AG09309 (cell line): ENCODE data around the gene TSSK3.

Experiments
- DNase-seq: peaks from one replicate; pipeline ENCODE4 v3.0.0-alpha.2; 2010; ENCODE audit warnings: low read depth
- H3K4me3 ChIP-seq: 2 replicates; pipeline ENCODE4 v1.5.1; 2011; ENCODE audit warnings: mild to moderate bottlenecking, low read depth, low read length, moderate library complexity; ENCODE audit not compliant: control insufficient read depth
- TF ChIP-seq, protein P1 (sequence below): IDR thresholded peaks from 2 replicates; pipeline ENCODE4 v1.5.1; 2011; ENCODE audit warnings: mild to moderate bottlenecking, low read depth, low read length, inconsistent platforms; ENCODE audit not compliant: insufficient read depth, control insufficient read depth; ENCODE audit errors: missing control alignments

Gene TSSK3

GRCh38 chr1:32330558-32331151 lies 31.7 kb upstream of the TSSK3 start:
- H3K4me3 ChIP-seq = no peak overlapping the region
- TF ChIP-seq, protein P1, sequence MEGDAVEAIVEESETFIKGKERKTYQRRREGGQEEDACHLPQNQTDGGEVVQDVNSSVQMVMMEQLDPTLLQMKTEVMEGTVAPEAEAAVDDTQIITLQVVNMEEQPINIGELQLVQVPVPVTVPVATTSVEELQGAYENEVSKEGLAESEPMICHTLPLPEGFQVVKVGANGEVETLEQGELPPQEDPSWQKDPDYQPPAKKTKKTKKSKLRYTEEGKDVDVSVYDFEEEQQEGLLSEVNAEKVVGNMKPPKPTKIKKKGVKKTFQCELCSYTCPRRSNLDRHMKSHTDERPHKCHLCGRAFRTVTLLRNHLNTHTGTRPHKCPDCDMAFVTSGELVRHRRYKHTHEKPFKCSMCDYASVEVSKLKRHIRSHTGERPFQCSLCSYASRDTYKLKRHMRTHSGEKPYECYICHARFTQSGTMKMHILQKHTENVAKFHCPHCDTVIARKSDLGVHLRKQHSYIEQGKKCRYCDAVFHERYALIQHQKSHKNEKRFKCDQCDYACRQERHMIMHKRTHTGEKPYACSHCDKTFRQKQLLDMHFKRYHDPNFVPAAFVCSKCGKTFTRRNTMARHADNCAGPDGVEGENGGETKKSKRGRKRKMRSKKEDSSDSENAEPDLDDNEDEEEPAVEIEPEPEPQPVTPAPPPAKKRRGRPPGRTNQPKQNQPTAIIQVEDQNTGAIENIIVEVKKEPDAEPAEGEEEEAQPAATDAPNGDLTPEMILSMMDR = no peak
- no peak for DNase-seq

DNA sequence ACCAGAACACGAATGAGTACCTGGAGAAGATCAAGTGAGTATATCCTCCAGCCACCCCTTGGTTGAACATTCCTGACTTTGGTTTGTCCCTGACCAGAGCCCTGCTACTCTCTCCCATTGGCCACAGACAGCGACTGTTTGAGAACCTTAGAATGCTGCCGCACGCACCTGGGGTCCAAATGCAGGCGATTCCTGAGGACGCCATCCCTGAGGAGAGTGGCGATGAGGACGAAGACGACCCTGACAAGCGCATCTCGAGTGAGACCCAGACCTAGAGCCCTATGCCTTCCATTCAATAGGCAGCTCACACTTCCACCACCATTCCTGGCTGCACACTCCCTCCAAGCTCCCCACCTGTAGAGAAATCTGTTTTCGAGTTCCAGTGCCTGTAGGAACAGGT lies 30.8 kb upstream of the TSSK3 start:
- TF ChIP-seq, protein P1 = no peak
- H3K4me3 ChIP-seq = no peak overlapping the region
- DNase-seq = no peak

DNA sequence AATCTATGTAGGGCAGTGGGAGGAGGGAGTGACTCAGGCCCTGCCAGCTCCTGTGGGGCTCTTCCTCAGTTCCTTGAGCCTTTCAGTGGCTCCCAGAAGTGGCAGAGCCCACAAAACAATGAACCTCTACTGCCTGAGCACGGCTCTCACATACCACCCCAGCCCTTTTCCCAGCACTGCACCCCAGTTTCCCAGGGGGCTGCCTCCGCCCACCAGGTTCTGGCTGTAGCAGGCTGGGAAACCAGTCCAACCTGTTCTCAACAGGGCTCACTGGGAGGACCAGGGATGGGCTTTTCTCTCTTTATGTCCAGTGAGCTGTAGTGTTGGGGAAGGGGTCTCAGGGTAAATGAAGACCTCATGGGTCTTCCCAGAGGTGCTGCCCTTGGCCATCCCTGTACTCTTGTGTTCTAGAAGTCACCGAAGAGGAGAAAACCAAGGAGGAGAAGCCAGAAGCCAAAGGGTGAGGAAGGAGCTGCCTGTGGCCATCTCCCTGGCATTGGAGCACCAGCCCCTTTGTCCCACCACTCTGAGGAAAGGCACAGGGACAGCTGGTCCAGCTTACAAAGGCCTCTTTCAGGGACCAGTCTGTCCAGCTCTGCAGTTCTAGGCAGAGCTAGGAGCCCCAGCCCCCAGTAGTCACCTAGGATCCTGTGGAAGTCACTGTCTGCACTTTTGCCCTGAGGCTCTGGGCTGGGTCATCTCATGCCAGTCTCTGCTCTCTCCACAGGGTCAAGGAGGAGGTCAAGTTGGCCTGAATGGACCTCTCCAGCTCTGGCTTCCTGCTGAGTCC lies 29.9 kb upstream of the TSSK3 start:
- H3K4me3 ChIP-seq = no peak overlapping the region
- DNase-seq = no peak
- TF ChIP-seq, protein P1 = no peak

DNA sequence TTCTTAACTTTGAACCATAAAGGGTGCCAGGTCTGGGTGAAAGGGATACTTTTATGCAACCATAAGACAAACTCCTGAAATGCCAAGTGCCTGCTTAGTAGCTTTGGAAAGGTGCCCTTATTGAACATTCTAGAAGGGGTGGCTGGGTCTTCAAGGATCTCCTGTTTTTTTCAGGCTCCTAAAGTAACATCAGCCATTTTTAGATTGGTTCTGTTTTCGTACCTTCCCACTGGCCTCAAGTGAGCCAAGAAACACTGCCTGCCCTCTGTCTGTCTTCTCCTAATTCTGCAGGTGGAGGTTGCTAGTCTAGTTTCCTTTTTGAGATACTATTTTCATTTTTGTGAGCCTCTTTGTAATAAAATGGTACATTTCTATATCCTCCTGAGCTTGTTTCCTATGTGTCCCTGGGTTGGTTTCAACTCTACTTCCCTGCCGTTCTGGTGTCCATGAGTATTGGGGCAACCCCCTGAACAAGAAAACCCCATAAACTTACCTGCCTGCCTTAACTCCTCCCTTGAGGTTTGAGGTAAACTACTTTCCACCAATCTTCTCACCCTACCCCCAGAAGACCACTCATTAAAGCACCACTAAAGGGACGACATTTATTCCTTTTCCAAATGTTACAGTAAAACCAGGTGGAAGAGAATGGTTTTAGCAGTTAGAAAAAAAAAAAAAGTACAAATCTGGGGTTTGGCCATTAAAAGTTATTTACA lies 28.9 kb upstream of the TSSK3 start:
- no peak overlapping the region for H3K4me3 ChIP-seq
- TF ChIP-seq, protein P1 = no peak
- no peak for DNase-seq

DNA sequence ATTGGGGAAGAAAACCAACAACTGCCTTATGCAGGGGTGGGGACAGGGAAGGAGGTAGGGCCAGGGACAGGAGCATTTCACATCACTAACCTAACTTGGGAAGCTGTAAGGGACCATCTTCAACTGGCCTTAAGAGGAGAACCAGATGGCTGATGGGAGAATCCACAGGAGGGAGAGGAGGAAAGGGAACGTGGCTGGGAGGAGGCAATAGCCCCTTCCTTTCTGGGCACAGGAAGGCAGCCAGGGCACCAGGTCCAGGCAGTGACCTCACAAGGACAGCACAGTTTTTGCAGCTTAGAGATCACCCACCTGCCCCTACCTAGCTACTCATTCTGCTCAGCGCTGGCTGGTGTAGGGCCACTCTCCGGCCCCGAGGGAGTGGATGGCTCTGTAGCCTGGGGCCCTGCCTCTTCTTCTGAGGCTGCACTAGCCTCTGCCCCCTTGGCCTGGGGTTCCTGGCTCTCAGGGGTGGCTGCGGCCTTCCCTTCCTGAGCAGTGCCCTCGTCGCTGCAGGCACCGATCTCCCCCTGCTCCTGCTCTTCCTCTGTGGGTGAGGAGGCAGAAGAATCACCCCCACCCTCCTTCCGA lies 28.0 kb upstream of the TSSK3 start:
- no peak for DNase-seq
- H3K4me3 ChIP-seq = peak overlapping the region; percentile 59
- TF ChIP-seq, protein P1 = no peak

- TF ChIP-seq, protein P1 = peak; percentile 54
- no peak for DNase-seq
- H3K4me3 ChIP-seq = peak overlapping the region; percentile 59
Observed at GRCh38 chr1:32334864-32335534, 27.3 kb upstream of the TSSK3 start.
